SHP77 treated with DMSO at 0.1 percent for 48 hours (cell line): ENCODE measurements around the gene TNNT2.

Experiments used
- DNase-seq: peaks from one replicate; lab custom pipeline; 2025; lab: John Stamatoyannopoulos, UW

The TNNT2 gene

GRCh38 chr1:201401700-201402099 is 24.2 kb upstream of the TNNT2 start:
- DNase-seq = no peak

- DNase-seq = no peak
These were observed 23.4 kb upstream of the TNNT2 start for GRCh38 chr1:201400852-201401230.

GRCh38 chr1:201400212-201400851 is 22.9 kb upstream of the TNNT2 start:
- no peak for DNase-seq

DNA sequence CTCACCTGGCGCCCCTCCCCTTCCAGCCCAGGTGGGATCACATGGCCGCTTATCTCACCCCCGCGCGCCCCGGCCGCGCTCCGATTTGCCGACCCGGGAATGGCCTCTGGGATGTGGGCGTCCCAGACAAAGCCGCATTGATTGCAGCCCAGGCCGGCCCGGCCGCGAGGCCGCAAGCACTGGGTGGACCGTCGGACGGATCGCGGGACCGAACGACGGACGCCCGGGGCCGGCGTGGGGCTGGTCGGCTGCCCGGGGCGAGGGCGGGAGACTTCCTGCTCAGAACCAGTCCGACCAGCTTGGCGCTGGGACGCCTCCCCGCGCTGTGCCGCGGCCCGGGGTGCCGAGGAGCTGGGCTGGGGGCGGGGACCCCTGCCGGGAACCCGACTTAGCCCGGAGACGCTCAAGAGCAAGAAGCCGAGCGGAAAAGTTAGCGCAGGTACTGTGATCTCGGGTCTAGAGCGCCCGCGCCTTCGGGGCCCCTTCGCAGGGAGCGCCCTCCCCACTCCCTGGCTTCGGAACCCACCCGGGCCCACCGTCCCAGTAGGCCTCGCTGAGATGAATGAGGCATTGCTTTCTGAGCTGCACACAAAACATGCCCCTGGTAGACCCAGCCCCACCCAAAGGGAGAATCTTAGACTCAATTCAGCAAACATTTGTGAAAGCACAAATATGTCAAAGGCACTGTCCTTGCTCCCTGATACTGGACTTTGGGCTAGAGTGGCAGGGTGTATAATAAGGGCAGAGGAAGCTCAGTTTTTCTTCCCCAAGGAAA is 22.1 kb upstream of the TNNT2 start:
- no peak for DNase-seq

- DNase-seq = no peak
These were observed 21.5 kb upstream of the TNNT2 start, which contains the start of gene LAD1 for GRCh38 chr1:201399018-201399351. TSS of gene LAD1 (minus strand) at chr1:201399324. CDS start at chr1:201399306, 18 bp downstream.

- no peak for DNase-seq
These were observed 20.2 kb upstream of the TNNT2 start for GRCh38 chr1:201397675-201398074.

GRCh38 chr1:201396861-201397464 is 19.5 kb upstream of the TNNT2 start:
- no peak for DNase-seq

DNA sequence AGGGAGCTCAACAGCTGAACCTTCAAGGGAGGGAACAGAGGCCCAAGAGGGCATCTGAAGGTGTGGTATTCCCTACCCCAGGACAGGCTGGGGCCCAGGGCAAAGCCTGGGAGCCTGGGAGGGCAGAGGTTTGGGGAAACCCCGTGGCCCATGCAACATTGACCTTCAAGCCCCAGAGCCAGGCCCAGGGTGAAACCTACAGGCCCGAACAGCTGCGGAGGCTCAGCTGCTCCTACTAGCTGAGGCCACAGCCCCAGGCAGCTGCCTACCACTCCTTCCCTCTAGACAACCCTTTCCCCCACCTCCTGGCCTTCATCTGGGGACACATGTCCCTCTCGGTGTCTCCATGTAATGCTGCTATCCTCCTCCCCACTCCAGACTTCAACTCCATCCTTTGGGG is 18.5 kb upstream of the TNNT2 start:
- no peak for DNase-seq

- DNase-seq = no peak
These were observed 17.1 kb upstream of the TNNT2 start for GRCh38 chr1:201394591-201394990.

- no peak for DNase-seq
These were observed 15.6 kb upstream of the TNNT2 start for GRCh38 chr1:201393076-201393475.

GRCh38 chr1:201391651-201392511 is 14.4 kb upstream of the TNNT2 start:
- DNase-seq = no peak

- no peak for DNase-seq
These were observed 13.7 kb upstream of the TNNT2 start for GRCh38 chr1:201391225-201391624.

GRCh38 chr1:201389051-201389450 is 11.6 kb upstream of the TNNT2 start:
- DNase-seq = no peak

GRCh38 chr1:201386208-201386607 is 8.7 kb upstream of the TNNT2 start:
- DNase-seq = no peak

- DNase-seq = no peak
These were observed 7.9 kb upstream of the TNNT2 start for GRCh38 chr1:201385299-201385891.

GRCh38 chr1:201384406-201384782 is 6.9 kb upstream of the TNNT2 start:
- DNase-seq = no peak

- peak; percentile 77 for DNase-seq
These were observed 6.3 kb upstream of the TNNT2 start for GRCh38 chr1:201383647-201384405.

DNA sequence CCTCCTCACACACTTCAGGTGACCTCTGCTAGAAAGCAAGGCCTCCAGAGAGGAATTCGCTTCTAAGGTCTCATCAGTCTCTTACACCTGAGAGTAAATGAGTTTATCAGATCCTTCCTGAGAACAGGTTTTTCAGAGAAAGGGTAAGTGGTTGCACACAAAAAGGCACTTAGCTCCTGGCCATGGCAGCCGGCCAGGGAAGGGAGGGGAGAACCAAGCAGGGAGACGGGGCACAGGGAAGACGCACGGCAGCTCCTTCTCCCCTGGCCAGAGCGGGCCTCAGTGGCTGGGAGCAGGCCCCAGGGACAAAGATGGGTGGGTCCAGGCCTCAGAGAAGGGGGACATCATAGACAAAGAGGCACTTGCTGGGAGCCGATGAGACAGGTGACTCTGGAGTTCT is 3.6 kb upstream of the TNNT2 start:
- DNase-seq = no peak

- DNase-seq = no peak
These were observed 2.3 kb upstream of the TNNT2 start for GRCh38 chr1:201379733-201380242.

DNA sequence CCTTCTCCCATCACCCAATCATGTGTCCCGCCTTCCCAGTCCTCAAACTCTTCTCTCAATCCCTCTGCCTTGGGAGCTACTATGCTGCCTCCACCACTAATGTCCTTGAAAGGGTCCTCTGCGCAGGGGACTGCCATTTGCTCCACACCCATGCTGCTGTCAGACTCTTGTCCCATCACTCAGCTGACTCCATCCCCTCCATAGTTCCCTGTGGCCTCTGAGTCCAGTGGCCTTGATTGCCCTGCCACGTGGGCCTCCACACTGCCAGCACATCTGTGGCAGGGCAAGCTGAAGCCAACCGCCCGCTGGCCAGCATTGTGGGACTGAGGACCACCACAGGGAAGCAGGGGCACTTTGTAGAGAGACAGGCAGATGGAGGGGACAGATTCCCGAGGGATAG is 1.3 kb upstream of the TNNT2 start:
- DNase-seq = no peak
